M059J (cell line): ENCODE results near the gene SIMC1. TPM values are rescaled to one million over a fixed set of nuclear protein-coding genes. Genes with fewer than 3 reads are reported as not detected.
A peak's percentile ranks its signal among the peaks of the same experiment; 100 is the strongest.
"Not testable (repeated sequence)": the region's sequence is repeated elsewhere in the genome, so short reads cannot be mapped to it uniquely, and the experiment has no call there.

ENCODE experiments used
- DNase-seq: peaks from one replicate; pipeline ENCODE4 v3.0.0-alpha.2; 2012; ENCODE audit warnings: low read depth
- total RNA-seq: library from RNA; depleted of rRNA; stranded (reverse); fragments of >200 nt; shearing (Covaris generic); gene quantifications from 2 replicates; pipeline ENCODE4 v1.2.3, GENCODE V29; 2014

The SIMC1 gene
- total RNA-seq, 1 experiment from 2014 or later = 13.5 TPM

DNA sequence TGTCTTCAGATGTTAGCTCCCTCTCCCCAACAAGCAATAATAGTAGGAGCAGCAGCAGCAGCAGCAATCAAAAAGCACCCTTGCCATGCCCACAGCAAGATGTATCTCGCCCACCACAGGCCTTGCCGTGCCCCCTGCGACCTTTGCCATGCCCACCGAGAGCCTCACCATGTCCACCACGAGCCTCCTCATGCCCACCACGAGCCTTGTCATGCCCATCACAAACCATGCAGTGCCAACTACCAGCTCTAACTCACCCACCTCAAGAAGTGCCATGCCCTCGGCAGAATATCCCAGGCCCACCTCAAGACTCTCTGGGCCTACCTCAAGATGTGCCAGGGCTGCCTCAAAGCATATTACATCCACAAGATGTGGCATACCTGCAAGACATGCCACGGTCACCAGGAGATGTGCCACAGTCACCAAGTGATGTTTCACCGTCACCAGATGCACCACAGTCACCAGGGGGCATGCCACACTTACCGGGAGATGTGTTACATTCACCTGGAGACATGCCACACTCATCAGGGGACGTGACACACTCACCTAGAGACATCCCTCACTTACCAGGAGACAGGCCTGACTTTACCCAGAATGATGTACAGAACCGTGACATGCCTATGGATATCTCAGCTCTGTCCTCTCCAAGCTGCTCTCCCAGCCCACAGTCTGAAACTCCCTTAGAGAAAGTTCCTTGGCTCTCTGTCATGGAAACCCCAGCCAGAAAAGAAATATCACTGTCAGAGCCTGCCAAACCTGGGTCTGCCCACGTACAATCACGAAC lies 52.0 kb downstream of the SIMC1 start:
- DNase-seq = not testable (repeated sequence)

DNA sequence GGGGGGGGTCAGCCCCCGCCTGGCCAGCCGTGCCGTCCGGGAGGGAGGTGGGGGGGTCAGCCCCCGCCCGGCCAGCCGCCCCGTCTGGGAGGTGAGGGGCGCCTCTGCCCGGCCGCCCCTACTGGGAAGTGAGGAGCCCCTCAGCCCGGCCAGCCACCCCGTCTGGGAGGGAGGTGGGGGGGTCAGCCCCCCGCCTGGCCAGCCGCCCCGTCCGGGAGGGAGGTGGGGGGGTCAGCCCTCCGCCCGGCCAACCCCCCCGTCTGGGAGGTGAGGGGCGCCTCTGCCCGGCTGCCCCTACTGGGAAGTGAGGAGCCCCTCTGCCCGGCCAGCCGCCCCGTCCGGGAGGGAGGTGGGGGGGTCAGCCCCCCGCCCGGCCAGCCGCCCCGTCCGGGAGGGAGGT lies 67.1 kb downstream of the SIMC1 start:
- not testable (repeated sequence) for DNase-seq

- no peak for DNase-seq
Measured at GRCh38 chr5:176317534-176318374, 79.5 kb downstream of the SIMC1 start.

GRCh38 chr5:176319827-176320554 lies 81.8 kb downstream of the SIMC1 start:
- peak; percentile 20 for DNase-seq

DNA sequence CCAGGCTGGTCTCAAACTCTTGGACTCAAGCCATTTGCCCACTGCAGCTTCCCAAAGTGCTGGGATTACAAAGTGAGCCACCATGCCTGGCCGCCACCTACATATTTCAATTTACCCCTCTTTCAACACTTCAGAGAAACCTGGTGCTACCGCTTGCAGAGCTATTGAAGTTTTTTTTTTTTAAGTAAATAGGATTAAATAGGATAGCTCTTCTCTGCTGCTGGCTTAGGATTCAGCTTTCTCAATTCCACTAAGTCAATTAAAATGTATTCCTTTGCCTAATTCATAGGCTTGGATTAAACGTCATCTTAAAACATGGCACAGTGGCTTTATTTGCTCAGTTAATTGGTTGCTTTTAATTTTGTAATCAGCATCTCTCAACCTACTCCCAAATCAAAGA lies 82.4 kb downstream of the SIMC1 start:
- no peak for DNase-seq

DNA sequence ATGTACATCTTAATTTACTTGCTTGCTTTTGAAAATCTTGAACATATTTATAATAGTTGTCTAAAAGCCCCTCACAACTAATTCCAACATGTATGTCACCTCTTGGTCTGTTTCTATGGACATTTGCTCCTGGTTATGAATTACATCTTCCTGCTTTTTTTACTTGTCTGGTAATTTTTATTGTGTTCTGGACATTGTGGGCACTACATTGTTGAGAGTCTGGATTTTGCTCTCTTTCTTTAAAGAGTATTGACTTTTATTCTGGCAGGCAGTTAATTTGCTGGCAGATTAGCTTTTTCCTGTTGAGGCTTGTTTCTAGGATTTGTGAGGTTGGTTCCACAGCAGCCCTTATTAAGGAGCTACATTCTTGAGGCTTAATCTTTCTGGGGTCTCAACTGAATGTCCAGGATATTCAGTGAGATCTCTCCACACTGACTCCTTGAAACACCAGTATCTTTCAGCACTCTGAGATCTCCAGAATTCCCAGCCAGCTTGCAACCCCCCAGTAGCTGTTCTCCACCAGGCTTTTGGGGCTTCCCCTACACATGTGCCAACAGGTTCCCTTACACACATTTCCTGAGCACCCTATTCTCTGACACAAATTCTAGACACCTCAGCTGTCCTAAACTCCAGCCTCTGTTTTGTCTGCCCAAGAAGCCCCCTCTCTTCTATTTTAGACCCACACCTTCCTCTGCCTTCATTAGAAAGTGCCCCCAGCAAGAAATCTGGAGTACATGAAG lies 96.0 kb downstream of the SIMC1 start:
- no peak for DNase-seq

DNA sequence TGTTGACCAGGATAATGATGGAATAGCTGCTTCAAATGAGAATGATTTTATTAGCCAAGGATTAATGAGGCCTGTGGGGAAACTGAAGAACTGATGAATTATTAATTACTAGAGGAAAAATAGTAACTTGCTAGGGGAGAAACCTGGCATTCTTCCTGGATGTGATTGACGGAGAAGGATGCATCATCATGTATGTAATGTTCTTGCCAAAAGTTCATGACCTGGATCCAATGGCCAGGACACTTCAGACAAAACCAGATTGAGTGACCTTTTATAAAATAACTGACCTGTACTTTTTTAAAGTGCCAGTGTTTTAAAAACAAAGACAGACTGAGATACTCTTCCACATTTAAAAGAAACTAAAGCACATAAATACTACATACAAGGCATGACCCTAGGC lies 99.7 kb downstream of the SIMC1 start:
- DNase-seq = no peak

GRCh38 chr5:176339304-176339703 lies 101.1 kb downstream of the SIMC1 start:
- DNase-seq = no peak

DNA sequence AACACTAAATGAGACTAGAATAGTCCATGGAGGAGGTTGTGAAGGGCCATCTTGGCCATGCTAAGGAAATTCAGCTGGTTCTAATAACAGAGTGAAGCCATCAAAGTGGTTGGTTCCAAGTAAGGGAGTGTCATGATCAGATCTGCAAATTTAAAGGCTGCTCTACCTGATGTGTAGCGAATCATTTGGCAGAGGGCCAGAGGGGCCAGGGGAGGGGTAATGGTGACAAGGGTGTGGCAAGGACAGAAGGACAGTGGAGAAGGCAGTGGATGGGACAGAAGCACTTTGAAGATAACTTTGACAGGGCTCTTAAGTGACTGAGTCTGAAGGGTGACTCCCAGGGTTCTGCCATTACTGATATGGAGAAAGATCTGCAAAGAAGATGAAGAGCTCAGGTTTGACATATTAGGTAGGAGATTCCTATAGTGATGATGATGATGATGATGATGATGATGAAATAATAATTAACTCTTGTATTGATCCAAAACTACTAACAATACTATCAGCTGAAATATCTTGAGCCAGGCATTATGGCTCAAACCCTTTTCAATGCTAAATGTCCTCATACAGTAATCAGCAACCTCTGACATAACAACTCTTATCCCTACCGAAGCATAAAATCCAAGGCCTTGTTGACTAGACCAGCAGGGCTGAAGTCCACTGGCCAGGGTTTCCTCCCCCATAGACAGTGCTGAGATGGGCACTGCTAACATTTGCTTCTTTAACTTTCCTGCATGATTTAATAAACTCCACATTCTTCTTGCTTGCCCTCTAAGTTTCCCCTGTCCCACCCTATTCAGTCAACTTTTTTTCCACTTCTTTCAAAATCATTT lies 103.3 kb downstream of the SIMC1 start:
- DNase-seq = no peak

- DNase-seq = no peak
Measured at GRCh38 chr5:176342158-176342483, 103.9 kb downstream of the SIMC1 start.

DNA sequence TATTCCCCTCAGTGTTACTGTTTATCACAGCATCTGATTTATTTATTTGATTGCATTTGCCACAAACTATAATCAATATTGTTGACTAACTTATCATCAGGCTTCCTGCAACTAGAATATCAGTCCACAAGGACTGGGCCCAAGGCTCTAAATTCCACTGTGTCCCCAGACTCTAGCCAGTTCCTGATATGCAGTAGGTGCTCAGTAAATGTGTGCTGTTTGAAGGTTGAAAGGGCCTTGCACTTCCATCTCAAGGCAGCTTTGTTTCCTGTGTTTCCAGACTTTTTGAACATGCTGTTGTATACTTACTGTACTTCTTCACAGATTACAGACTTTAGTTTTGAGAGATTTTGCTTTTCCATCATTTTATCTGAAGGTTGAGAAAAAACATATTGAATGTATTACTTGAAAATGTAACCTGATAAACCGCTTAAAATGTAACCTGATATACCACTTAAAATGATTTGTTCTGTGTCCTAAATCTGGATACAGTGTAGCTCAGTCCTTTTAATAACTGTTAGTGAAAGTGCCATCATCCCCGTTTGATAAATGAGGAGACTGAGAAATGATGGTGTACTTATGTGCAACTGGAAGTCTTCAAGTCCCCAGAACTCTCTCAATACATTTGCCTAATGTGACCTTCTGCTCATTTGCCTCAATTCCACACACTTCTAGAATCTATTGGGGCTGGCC lies 104.7 kb downstream of the SIMC1 start:
- no peak for DNase-seq

- no peak for DNase-seq
Measured at GRCh38 chr5:176350416-176350815, 112.2 kb downstream of the SIMC1 start.

DNA sequence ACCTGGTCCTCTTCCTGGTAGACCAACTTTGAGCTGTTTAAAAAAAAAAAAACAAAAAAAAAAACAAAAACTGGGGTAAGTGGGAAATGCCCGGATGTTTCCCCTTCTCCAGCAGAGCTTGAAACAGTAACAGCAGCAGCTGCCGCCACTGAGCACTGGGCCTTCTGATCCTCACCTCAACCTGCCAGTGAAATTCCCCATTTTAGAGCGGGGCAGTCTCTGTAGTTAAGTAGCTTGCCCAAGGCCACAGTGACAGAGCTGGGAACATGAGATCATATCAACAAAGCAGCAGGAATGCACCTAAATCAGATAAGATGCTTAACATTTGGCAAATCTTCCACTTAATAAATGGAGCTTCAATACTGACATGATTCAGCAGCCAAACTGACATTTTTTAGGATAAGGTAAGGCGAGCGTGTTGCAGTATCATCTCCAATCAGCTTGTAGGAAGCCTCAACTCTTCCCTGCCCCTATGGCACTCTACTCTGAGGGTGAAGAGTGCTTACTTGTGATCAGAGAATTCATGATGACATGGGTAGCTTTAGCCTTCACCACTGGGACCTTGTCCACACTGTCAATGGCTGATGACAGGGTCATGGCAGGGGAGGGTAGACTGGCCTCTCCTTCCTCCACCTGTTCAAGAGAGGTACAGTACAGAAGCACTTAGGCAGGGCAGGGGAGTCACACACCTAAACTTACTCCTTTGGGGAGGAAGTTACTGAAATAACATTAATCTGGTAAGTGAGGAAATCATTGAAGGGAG lies 114.1 kb downstream of the SIMC1 start:
- peak; percentile 70 for DNase-seq

GRCh38 chr5:176353533-176353932 lies 115.3 kb downstream of the SIMC1 start:
- no peak for DNase-seq

- no peak for DNase-seq
Measured at GRCh38 chr5:176355400-176356178, 117.4 kb downstream of the SIMC1 start.

DNA sequence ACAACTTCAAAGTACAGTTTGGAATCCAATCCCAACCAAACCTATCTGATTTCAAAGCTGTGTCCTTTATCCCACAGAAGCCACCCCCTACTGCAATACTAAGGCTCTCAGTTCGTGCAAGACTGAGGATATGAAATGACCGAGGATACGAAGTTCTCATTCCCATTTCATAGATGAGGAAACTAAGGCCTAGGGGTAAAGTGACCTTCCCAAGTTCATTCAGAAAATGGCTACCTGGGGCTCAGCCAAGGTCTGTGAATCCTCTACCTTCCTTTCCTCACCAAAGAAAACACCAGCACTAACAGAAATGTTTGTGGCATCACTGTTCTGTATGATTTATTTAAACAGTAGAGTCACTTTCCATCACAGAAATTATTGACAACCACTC lies 117.9 kb downstream of the SIMC1 start:
- no peak for DNase-seq

- no peak for DNase-seq
Measured at GRCh38 chr5:176359658-176360057, 121.4 kb downstream of the SIMC1 start.

GRCh38 chr5:176360894-176361436 lies 122.7 kb downstream of the SIMC1 start:
- peak; percentile 17 for DNase-seq
